ENCODE measurements around the gene CCDC175.

GRCh38 chr14:59622631-59623030, 46.0 kb upstream of the CCDC175 start:
- TF ChIP-seq CTCF (conservative IDR thresholded peaks at IDR 0.05 in 1 of 2, IDR thresholded peaks at IDR 0.05 in 1 of 2; ENCODE audit: extremely low read depth in 1 of 2, insufficient read depth in 1 of 2, low read depth in 1 of 2, low read length in 2 of 2) (no peak), EZH2 (IDR thresholded peaks at IDR 0.05; ENCODE audit: borderline replicate concordance, low read length) (no peak)

Measured in mammary epithelial cell (primary cell).